CD4-positive, alpha-beta T cell treated with Interleukin-4 for 1 hour (primary cell): ENCODE data around the gene IL1R1.

Source experiments
- DNase-seq, 2 donors: peaks; one replicate each; pipeline ENCODE4 v3.0.0-alpha.2; 2020 to 2022

The IL1R1 gene

GRCh38 chr2:102209474-102209873, 66.9 kb downstream of the IL1R1 start:
- no peak for DNase-seq

- no peak for DNase-seq
Measured at GRCh38 chr2:102217032-102217431, 74.5 kb downstream of the IL1R1 start.

- no peak for DNase-seq
Measured at GRCh38 chr2:102224824-102225739, 82.5 kb downstream of the IL1R1 start.

GRCh38 chr2:102226171-102226570, 83.6 kb downstream of the IL1R1 start:
- DNase-seq = no peak

- DNase-seq = no peak
Measured at GRCh38 chr2:102226612-102227391, 84.3 kb downstream of the IL1R1 start.

- no peak for DNase-seq
Measured at GRCh38 chr2:102229141-102229769, 86.7 kb downstream of the IL1R1 start.
